NAMALWA (cell line): ENCODE measurements around the gene TLCD3B.
"Not testable (repeated sequence)": the region's sequence is repeated elsewhere in the genome, so short reads cannot be mapped to it uniquely, and the experiment has no call there.

Experiments
- DNase-seq: peaks from one replicate; pipeline ENCODE4 v3.0.0-alpha.2; 2015; ENCODE audit warnings: low spot score

Gene TLCD3B

GRCh38 chr16:30025574-30025973 is 5.5 kb downstream of the TLCD3B start:
- no peak for DNase-seq

- DNase-seq: no peak
Observed at GRCh38 chr16:30025156-30025555, 5.9 kb downstream of the TLCD3B start.

- no peak for DNase-seq
Observed at GRCh38 chr16:30024451-30024850, 6.6 kb downstream of the TLCD3B start.

GRCh38 chr16:30023586-30023985 is 7.5 kb downstream of the TLCD3B start:
- DNase-seq: no peak

GRCh38 chr16:30022887-30023286 is 8.2 kb downstream of the TLCD3B start, which contains the start of gene C16orf92:
Gene C16orf92, plus strand, starts transcription at chr16:30023198. Its CDS starts 143 bp downstream, at chr16:30023341.
- DNase-seq: no peak

- DNase-seq: no peak
Observed at GRCh38 chr16:30018731-30019158, 12.3 kb downstream of the TLCD3B start.

- DNase-seq: not testable (repeated sequence)
Observed at GRCh38 chr16:30017937-30018336, 13.1 kb downstream of the TLCD3B start.

GRCh38 chr16:30017277-30017656 is 13.8 kb downstream of the TLCD3B start:
- DNase-seq: no peak

- DNase-seq: no peak
Observed at GRCh38 chr16:30016555-30017276, 14.4 kb downstream of the TLCD3B start.

GRCh38 chr16:30015450-30015849 is 15.6 kb downstream of the TLCD3B start:
- DNase-seq: not testable (repeated sequence)

- DNase-seq: not testable (repeated sequence)
Observed at GRCh38 chr16:30012598-30012997, 18.5 kb downstream of the TLCD3B start.

- no peak for DNase-seq
Observed at GRCh38 chr16:30011714-30012504, 19.2 kb downstream of the TLCD3B start.

GRCh38 chr16:30010844-30011713 is 20.0 kb downstream of the TLCD3B start, which contains the start of gene DOC2A:
Gene DOC2A, minus strand, starts transcription at chr16:30011027. Its CDS starts 805 bp downstream, at chr16:30010222.
- no peak for DNase-seq

- DNase-seq: no peak
Observed at GRCh38 chr16:30009990-30010843, 20.9 kb downstream of the TLCD3B start.

GRCh38 chr16:30009085-30009862 is 21.8 kb downstream of the TLCD3B start:
- no peak for DNase-seq

- DNase-seq: no peak
Observed at GRCh38 chr16:30007378-30007895, 23.6 kb downstream of the TLCD3B start.

GRCh38 chr16:30006659-30007377 is 24.3 kb downstream of the TLCD3B start:
- no peak for DNase-seq

- DNase-seq: no peak
Observed at GRCh38 chr16:30006095-30006473, 25.0 kb downstream of the TLCD3B start.

- DNase-seq: peak; percentile 68
Observed at GRCh38 chr16:30005341-30006094, 25.6 kb downstream of the TLCD3B start.
